Adrenal gland (tissue), 5 donors: ENCODE data around the gene HOXD13.

ENCODE experiments used
- CTCF ChIP-seq, 6 experiments: fragments of 450-650 bp in 4 of 6; fragments of 200-600 bp in 2 of 6; sonication (generic) in 1 of 6; IDR thresholded peaks; 1 replicate in 5 of 6; 2 replicates in 1 of 6; pipeline versions ENCODE4 v1.5.1 to v1.8.0; 2016 to 2021; ENCODE audit warnings: antibody characterized with exemption in 6 of 6, mild to moderate bottlenecking in 2 of 6, moderate library complexity in 1 of 6
- POLR2A ChIP-seq, 2 donors: fragments of 450-650 bp; IDR thresholded peaks; one replicate each; pipeline ENCODE4 v1.6.1; 2017; ENCODE audit warnings: antibody characterized with exemption in 2 of 2, mild to moderate bottlenecking in 2 of 2, moderate library complexity in 1 of 2
- donor health status: DM: no; HTN: no; CAD: no.

- TF ChIP-seq CTCF (IDR thresholded peaks at IDR 0.05) = no peak
- TF ChIP-seq POLR2A (IDR thresholded peaks at IDR 0.05) = no peak
These were observed 12.7 kb downstream of the HOXD13 start for GRCh38 chr2:176105078-176105729.
